Stimulated activated naive CD8-positive, alpha-beta T cell treated with anti-CD3 and anti-CD28 coated beads, Interleukin-15, Interleukin-2, amounts not matched to agents 100 ng/mL and 50 ng/mL, for 24 hours (primary cell): ENCODE measurements around the gene ATP2B2.

ENCODE experiments used
- H3K27ac Mint-ChIP-seq: one replicate; pipeline ENCODE4 v1.8.0; 2021; ENCODE audit warnings: mild to moderate bottlenecking, mixed read lengths
- H3K27me3 Mint-ChIP-seq: one replicate; pipeline ENCODE4 v1.8.0; 2021; ENCODE audit warnings: mixed read lengths
- H3K36me3 Mint-ChIP-seq: one replicate; pipeline ENCODE4 v1.8.0; 2021; ENCODE audit warnings: low read depth, mixed read lengths
- H3K4me1 Mint-ChIP-seq: one replicate; pipeline ENCODE4 v1.8.0; 2021; ENCODE audit warnings: low read depth, mixed read lengths
- H3K4me3 Mint-ChIP-seq: one replicate; pipeline ENCODE4 v1.8.0; 2021; ENCODE audit warnings: mild to moderate bottlenecking, mixed read lengths
- H3K9me3 Mint-ChIP-seq: one replicate; pipeline ENCODE4 v1.8.0; 2021; ENCODE audit warnings: mixed read lengths

The ATP2B2 gene

DNA sequence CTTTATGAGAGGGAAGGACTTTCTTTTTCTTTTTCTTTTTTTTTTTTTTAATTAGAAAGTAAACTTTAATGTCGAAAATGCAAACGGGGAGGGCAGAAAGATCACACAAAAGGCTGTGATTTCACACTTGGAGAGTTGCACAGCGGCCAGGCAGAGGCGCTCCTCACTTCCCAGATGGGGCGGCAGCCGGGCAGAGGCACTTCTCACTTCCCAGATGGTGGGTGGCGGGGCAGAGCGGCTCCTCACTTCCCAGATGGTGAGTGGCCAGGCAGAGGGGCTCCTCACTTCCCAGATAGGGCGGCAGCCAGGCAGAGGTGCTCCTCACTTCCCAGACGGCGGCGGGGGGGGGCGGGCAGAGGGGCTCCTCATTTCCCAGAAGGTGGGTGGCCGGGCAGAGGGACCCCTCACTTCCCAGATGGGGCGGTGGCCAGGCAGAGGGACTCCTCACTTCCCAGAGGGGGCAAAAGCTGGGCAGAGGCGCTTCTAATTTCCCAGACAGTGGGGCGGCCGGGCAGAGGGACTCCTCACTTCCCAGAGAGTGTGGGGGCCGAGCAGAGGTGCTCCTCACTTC lies 88.6 kb downstream of the ATP2B2 start:
- no peaks in the 10 kb centered on the region for H3K27me3 Mint-ChIP-seq
- H3K4me1 Mint-ChIP-seq, result peaks cover 7% of the 10 kb centered on the region
- H3K9me3 Mint-ChIP-seq, result no peaks in the 10 kb centered on the region
- H3K27ac Mint-ChIP-seq, result no peak overlapping the region
- no peak overlapping the region for H3K4me3 Mint-ChIP-seq
- no peaks in the 10 kb centered on the region for H3K36me3 Mint-ChIP-seq

GRCh38 chr3:10413041-10413440 lies 92.3 kb downstream of the ATP2B2 start:
- Mint-ChIP-seq H3K4me1 (no peaks in the 10 kb centered on the region), H3K9me3 (no peaks in the 10 kb centered on the region), H3K27ac (no peak overlapping the region), H3K36me3 (no peaks in the 10 kb centered on the region), H3K4me3 (no peak overlapping the region), H3K27me3 (no peaks in the 10 kb centered on the region)

DNA sequence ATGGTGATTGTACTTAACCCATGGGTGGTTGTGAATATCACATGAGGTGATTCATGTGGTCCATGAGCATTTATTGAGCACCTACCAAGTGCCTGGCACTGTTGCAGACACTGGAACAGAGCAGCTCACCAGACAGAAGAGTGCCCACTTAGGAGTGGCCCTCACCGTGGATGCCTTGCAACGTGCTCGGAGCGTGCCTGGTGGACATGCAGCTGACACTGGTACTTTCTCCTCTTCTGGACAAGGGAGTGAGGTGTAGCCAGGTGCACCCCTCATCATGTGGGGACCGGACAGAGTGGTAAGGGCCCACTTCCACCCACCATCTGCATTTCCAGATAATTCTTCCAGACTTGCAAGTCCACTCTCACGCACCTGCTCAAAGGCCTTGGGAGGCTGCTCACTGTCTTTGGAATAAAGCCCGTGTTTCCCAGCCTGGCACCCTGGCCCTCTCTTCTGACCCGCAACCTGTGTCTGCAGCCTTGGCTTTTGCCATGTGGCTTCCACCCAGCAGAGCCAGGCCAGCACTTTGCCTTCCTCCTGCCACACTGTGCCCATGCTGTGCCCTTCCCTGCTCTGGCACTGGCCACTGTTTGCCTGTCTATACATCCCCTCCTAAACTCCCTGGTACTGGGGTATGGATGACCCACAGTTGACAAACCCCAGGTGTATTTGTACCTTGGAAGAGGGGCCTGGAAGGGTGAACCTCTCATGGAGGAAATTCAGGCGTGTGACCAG lies 93.6 kb downstream of the ATP2B2 start:
- Mint-ChIP-seq H3K27ac (no peak overlapping the region), H3K27me3 (no peaks in the 10 kb centered on the region), H3K9me3 (no peaks in the 10 kb centered on the region), H3K36me3 (no peaks in the 10 kb centered on the region), H3K4me1 (no peaks in the 10 kb centered on the region), H3K4me3 (no peak overlapping the region)

DNA sequence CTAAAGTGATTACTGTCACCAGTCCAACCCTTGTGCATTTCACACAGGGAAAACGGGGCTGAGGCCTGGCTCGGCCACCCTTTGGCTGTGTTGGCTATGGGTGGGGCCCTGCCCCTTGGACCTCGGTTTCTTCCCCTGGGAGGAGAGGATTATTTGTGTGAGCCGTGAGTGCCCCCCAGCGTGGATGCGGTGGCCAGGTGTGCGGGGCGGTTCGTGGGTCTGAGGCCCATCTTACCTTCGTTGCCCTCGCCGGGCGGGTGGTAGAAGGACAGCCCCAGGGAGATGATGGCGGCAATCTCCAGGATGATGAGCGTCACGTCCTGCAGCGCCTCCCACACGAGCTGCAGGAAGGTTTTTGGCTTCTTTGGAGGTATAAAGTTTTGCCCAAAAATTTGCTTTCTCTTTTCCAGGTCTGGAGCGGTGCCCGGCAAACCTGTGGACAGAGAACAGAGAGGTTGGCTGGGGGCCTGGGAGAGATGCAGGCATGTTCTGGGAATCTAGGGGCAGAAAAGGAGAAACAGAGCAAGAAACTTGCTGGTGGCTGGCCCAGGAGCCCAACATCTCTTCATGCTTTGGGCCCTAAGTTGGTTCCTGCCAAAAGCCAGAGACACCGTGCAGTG lies 94.9 kb downstream of the ATP2B2 start:
- Mint-ChIP-seq H3K4me1 (no peaks in the 10 kb centered on the region), H3K9me3 (no peaks in the 10 kb centered on the region), H3K36me3 (no peaks in the 10 kb centered on the region), H3K27me3 (no peaks in the 10 kb centered on the region), H3K4me3 (no peak overlapping the region), H3K27ac (no peak overlapping the region)

DNA sequence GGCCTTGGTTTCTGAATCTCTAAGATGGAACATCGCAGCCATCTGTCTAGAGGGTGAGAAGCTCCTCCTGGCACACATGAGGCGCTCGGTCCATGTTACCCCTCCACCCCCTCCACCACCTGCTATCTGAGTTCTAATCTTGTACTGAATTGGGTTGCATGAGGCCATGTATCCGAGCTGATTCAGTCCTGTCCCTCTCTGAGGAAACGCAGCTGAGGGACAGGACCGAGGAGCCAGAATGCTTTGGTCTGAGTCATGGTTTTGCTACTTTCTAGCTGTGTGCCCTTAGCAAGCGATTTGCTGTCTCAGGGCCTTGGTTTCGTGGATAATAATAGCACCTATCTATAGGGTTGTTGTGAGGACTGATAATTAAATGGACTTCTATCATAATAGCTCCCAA lies 96.7 kb downstream of the ATP2B2 start:
- Mint-ChIP-seq H3K27ac (no peak overlapping the region), H3K4me1 (no peaks in the 10 kb centered on the region), H3K36me3 (no peaks in the 10 kb centered on the region)

DNA sequence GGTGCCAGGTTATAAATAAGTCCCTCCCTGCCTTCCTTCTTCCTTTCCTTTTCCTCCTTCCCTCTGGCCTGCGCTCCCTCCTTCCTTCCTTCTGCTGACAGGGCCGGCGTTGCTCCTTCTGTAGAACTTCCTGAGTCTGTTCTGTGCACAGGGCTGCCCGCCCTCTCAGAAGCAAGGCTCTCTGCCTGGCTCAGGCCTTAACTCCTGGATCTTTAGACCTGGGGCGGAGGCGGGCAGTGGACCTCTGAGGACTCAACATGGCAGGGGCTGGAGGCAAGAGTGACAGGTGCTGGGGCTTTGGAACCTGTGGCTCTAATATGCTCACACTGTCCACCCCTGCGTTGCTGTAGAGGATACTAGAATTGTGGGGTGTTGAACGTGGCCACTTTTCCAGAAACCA lies 98.0 kb downstream of the ATP2B2 start:
- H3K9me3 Mint-ChIP-seq, result no peaks in the 10 kb centered on the region
- H3K4me3 Mint-ChIP-seq, result no peak overlapping the region
- H3K27ac Mint-ChIP-seq, result no peak overlapping the region
- H3K36me3 Mint-ChIP-seq, result no peaks in the 10 kb centered on the region
- H3K4me1 Mint-ChIP-seq, result no peaks in the 10 kb centered on the region
- H3K27me3 Mint-ChIP-seq, result no peaks in the 10 kb centered on the region

More for the DNA sequence above, 96.7 kb downstream of the ATP2B2 start:
- Mint-ChIP-seq H3K27me3 (no peaks in the 10 kb centered on the region), H3K9me3 (no peaks in the 10 kb centered on the region), H3K4me3 (no peak overlapping the region)

DNA sequence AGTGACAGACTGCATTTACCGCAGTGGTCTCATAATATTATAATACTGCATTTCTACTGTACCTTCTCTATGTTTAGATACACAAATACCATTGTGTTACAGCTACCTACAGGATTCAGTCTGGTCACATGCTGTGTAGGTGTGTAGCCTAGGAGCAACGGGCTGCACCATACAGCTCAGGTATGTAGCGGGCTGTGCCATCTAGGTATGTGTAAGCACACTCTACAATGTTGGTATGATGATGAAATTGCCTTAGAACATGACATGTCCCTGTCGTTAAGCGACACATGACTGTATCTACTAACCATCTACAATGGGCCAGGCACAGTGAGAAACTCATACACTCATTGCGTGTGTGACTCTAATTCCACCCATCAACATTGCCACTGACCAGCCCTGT lies 99.0 kb downstream of the ATP2B2 start:
- no peak overlapping the region for H3K27ac Mint-ChIP-seq
- no peaks in the 10 kb centered on the region for H3K4me1 Mint-ChIP-seq
- no peaks in the 10 kb centered on the region for H3K36me3 Mint-ChIP-seq
- no peaks in the 10 kb centered on the region for H3K27me3 Mint-ChIP-seq
- no peak overlapping the region for H3K4me3 Mint-ChIP-seq
- no peaks in the 10 kb centered on the region for H3K9me3 Mint-ChIP-seq

GRCh38 chr3:10405816-10406215 lies 99.6 kb downstream of the ATP2B2 start:
- no peaks in the 10 kb centered on the region for H3K9me3 Mint-ChIP-seq
- H3K4me3 Mint-ChIP-seq, result no peak overlapping the region
- no peaks in the 10 kb centered on the region for H3K4me1 Mint-ChIP-seq
- no peaks in the 10 kb centered on the region for H3K36me3 Mint-ChIP-seq
- no peaks in the 10 kb centered on the region for H3K27me3 Mint-ChIP-seq
- no peak overlapping the region for H3K27ac Mint-ChIP-seq

- Mint-ChIP-seq H3K27ac (no peak overlapping the region), H3K36me3 (no peaks in the 10 kb centered on the region), H3K4me1 (no peaks in the 10 kb centered on the region), H3K4me3 (no peak overlapping the region), H3K9me3 (no peaks in the 10 kb centered on the region), H3K27me3 (no peaks in the 10 kb centered on the region)
Measured at GRCh38 chr3:10404876-10405275, 100.5 kb downstream of the ATP2B2 start.

DNA sequence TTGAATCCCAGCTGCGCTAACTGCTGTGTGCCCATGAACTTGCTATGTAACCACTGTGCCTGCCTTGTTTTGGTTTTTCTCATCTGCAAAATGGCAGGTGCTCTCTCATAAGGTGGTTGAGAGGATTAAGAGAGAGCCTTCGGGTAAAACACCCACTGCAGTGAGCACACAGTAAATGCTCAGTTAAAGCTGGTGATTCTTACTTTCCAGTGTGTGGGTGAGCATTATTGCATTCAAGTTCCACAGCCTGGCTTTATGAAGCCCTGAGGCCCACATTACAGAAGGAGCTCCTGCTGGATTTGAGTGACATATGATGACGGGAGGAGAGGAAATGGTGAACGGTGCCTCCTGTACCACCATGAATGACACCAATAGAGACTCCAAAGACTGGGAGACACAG lies 101.0 kb downstream of the ATP2B2 start:
- Mint-ChIP-seq H3K4me1 (no peaks in the 10 kb centered on the region), H3K4me3 (no peak overlapping the region), H3K27me3 (no peaks in the 10 kb centered on the region), H3K27ac (no peak overlapping the region), H3K36me3 (no peaks in the 10 kb centered on the region), H3K9me3 (no peaks in the 10 kb centered on the region)

DNA sequence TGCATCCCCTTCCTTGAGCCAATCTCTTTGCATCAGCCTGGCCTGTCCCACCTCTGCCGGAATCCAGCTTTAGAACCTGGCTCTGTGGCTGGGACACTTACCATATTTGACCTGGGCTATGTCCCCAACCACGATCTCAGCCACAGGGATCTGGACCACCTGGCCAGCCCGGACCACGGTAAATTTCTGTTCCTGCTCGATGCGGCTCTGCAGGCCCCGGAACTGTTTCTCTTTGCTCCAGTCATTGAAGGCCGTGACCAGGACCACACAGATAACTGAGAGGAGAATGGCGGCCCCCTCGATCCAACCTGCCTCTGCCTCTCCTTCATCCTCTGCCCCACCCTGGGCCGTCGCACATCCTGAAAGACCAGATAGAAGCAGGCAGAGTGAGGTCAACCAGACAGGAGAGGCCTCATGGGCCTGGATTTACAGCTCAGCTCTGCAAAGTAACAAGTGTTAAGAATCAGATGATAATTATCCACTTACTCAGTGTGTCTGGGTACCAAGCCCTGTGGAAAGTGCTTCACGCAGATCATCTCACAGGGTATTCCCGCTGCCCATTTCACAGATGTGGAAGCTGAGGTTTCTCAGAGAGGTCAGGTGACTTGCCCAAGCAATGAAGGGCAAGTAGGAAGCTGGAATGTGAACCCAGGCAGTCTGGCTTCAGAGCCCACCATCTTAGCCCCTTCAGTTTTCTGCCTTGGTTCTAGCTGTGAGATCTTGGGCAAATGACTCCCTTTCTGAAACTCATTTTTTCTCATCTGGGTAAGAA lies 103.2 kb downstream of the ATP2B2 start:
- no peak overlapping the region for H3K27ac Mint-ChIP-seq
- no peaks in the 10 kb centered on the region for H3K36me3 Mint-ChIP-seq
- no peaks in the 10 kb centered on the region for H3K4me1 Mint-ChIP-seq
- no peaks in the 10 kb centered on the region for H3K27me3 Mint-ChIP-seq
- no peak overlapping the region for H3K4me3 Mint-ChIP-seq
- no peaks in the 10 kb centered on the region for H3K9me3 Mint-ChIP-seq

DNA sequence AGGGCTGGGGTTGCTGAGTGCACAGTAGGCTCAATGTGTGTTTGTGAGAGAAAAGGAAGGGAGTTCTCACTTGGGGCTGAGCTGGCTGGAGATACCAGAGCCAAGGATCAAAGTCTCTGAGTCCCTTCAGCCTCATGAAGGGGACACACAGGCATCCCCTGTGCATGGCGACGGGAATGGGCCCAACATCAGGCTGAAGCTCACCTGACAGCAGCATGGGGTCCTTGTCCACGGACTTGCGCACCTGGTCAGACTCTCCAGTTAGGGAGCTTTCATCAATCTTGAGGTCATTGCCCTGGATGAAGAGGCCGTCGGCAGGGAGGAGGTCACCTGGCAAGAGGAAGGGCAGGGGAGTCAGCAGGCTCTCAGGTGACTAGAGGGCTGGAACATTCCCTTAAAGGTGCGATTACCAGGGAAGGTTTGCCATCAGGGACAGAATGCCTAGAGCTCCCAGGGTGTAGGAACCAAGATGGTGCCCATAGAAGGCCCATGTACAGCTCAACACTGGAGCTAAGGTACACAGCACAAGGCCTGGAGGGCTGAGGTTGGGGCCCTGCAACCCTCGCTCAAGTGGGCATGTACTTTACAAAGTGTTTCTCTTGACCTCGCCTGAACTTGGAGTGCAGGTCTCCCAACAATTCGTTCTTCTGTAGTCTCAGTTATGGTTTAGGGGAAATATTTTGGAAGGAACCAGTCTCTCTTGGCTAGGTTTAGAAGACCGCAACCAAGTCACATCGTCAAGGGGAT lies 104.5 kb downstream of the ATP2B2 start:
- Mint-ChIP-seq H3K27me3 (no peaks in the 10 kb centered on the region), H3K27ac (no peak overlapping the region), H3K4me3 (no peak overlapping the region), H3K36me3 (no peaks in the 10 kb centered on the region), H3K4me1 (peaks cover 8% of the 10 kb centered on the region), H3K9me3 (no peaks in the 10 kb centered on the region)

GRCh38 chr3:10400050-10400748 lies 105.2 kb downstream of the ATP2B2 start:
- Mint-ChIP-seq H3K4me1 (peaks cover 15% of the 10 kb centered on the region), H3K27ac (no peak overlapping the region), H3K27me3 (no peaks in the 10 kb centered on the region), H3K9me3 (no peaks in the 10 kb centered on the region), H3K4me3 (no peak overlapping the region), H3K36me3 (no peaks in the 10 kb centered on the region)

DNA sequence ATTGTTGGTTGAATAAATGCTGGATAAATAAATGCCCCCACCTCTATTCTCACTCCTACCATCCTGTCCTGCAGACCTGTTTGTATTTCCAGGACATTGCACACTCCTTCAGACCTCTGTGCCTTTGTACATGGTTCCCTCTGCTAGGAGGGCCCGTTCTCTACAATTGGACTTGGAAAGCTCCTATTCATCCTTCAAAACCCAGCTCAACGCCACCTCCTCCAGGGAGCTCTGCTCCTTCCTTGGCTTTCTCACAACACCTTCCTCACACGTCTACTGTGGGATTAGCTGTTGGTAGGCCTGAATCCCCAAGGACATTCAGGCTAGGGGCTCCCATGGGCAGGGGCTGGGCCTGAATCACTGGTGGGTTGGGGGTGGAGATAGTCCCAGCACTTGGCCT lies 105.8 kb downstream of the ATP2B2 start:
- H3K4me3 Mint-ChIP-seq, result no peak overlapping the region
- no peak overlapping the region for H3K27ac Mint-ChIP-seq
- H3K27me3 Mint-ChIP-seq, result no peaks in the 10 kb centered on the region
- peaks cover 19% of the 10 kb centered on the region for H3K4me1 Mint-ChIP-seq
- no peaks in the 10 kb centered on the region for H3K9me3 Mint-ChIP-seq
- H3K36me3 Mint-ChIP-seq, result no peaks in the 10 kb centered on the region
